Loucy (cell line): Measurements from ENCODE around the gene TBC1D1.

Experiments
- H2AFZ ChIP-seq: fragments of 200-600 bp; sonication (generic); 2 replicates; pipeline ENCODE4 v1.6.0; 2016; ENCODE audit warnings: antibody characterized with exemption, mild to moderate bottlenecking, low read length, moderate library complexity
- H3F3A ChIP-seq: fragments of 200-600 bp; 2 replicates; pipeline ENCODE4 v1.6.0; 2016; ENCODE audit warnings: antibody characterized with exemption, low read depth, mild to moderate bottlenecking
- H3K27me3 ChIP-seq: fragments of 200-600 bp; sonication (generic); 2 replicates; pipeline ENCODE4 v1.6.1; 2014; ENCODE audit warnings: low read length, mild to moderate bottlenecking; ENCODE audit not compliant: insufficient read depth, poor library complexity, severe bottlenecking
- H3K36me3 ChIP-seq: fragments of 200-600 bp; sonication (generic); 2 replicates; pipeline ENCODE4 v1.6.1; 2016; ENCODE audit warnings: low read length; ENCODE audit not compliant: insufficient read depth
- H3K4me1 ChIP-seq: fragments of 200-600 bp; sonication (generic); 2 replicates; pipeline ENCODE4 v1.5.1; 2014; ENCODE audit warnings: low read length, mild to moderate bottlenecking; ENCODE audit not compliant: insufficient read depth, poor library complexity, severe bottlenecking
- H3K4me2 ChIP-seq: fragments of 200-600 bp; sonication (generic); 2 replicates; pipeline ENCODE4 v1.6.0; 2014; ENCODE audit warnings: antibody characterized with exemption, low read length, low read depth, mild to moderate bottlenecking; ENCODE audit not compliant: poor library complexity, severe bottlenecking
- H3K4me3 ChIP-seq: fragments of 200-600 bp; sonication (generic); 2 replicates; pipeline ENCODE4 v1.5.1; 2014; ENCODE audit warnings: low read length, mild to moderate bottlenecking, mixed read lengths; ENCODE audit not compliant: poor library complexity, severe bottlenecking
- H3K79me2 ChIP-seq: fragments of 200-600 bp; sonication (generic); 2 replicates; pipeline ENCODE4 v1.6.1; 2014; ENCODE audit warnings: low read length; ENCODE audit not compliant: insufficient read depth
- H3K9ac ChIP-seq: fragments of 200-600 bp; sonication (generic); 2 replicates; pipeline ENCODE4 v1.6.0; 2014; ENCODE audit warnings: mild to moderate bottlenecking, low read depth, low read length, moderate library complexity; ENCODE audit not compliant: poor library complexity, severe bottlenecking
- H3K9me2 ChIP-seq: fragments of 200-600 bp; sonication (generic); replicated peaks from 2 replicates; pipeline ENCODE4 v1.6.1; 2016; ENCODE audit warnings: low read depth, low read length, mixed read lengths
- H3K9me3 ChIP-seq: fragments of 200-600 bp; sonication (generic); 2 replicates; pipeline ENCODE4 v1.6.1; 2014; ENCODE audit warnings: mild to moderate bottlenecking, antibody characterized with exemption, low read length, low read depth; ENCODE audit not compliant: insufficient read depth
- H4K20me1 ChIP-seq: fragments of 200-600 bp; sonication (generic); 2 replicates; pipeline ENCODE4 v1.6.0; 2014; ENCODE audit warnings: antibody characterized with exemption, low read length, mild to moderate bottlenecking; ENCODE audit not compliant: insufficient read depth, poor library complexity, severe bottlenecking
- CTCF ChIP-seq: fragments of 200-600 bp; sonication (generic); conservative IDR thresholded peaks from 2 replicates; pipeline ENCODE4 v1.5.1; 2014; ENCODE audit warnings: mild to moderate bottlenecking, antibody characterized with exemption, low read length
- EZH2phosphoT487 ChIP-seq: fragments of 200-600 bp; IDR thresholded peaks from 2 replicates; pipeline ENCODE4 v1.6.1; 2018; ENCODE audit warnings: antibody characterized with exemption, mild to moderate bottlenecking, moderate library complexity, borderline replicate concordance

Gene TBC1D1

DNA sequence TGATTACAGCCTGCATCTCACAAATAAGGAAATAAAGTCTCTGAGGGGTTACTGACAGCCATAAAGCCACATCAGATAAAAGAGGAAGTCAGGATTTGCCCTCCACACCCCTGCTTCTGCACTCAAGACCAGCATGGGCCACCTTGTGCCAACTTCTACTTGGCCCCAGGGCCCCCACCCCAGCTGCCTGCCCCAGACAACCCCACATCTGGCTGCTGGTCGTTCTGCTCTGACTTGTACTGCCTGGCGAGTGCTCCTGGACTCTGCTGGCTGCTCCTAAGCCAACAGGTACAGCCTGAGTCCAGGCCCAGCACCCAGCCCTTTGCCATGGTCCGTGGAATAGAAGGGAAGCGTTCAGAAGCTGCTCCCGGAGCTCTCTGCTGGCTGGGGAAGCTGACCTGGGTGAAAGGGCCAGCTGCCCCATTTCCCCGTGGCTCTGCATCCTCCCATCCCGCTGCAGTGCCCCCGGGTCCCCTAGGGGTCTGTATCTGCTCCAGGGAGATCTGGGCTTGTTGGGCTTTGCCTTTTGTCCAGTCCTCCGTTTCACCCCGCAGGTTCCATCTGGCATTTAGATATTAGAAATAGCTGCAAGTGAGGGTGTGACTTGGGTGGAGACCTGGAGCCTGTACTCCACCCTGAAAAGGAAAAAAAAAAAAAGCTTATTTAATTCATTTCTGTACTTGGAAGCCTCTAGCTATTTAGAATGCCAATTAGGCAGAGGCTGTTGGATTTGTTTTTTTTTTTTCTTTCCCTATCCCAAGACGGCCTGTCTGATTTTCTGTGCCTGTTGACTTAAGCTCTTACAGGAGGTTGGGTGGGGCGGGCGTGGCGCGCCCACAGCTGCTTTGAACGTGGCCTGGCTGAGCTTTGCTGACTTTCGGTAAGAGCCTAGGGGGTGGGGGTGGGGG, 264.1 kb downstream of the TBC1D1 start:
- no peaks in the 10 kb centered on the region for H3K36me3 ChIP-seq
- no peaks in the 10 kb centered on the region for H3K9me2 ChIP-seq
- no peak overlapping the region for H3K4me3 ChIP-seq
- peaks cover 5% of the 10 kb centered on the region for H3K4me1 ChIP-seq
- TF ChIP-seq CTCF (no peak), EZH2phosphoT487 (no peak)
- no peaks in the 10 kb centered on the region for H3K79me2 ChIP-seq
- H3K9ac ChIP-seq = no peak overlapping the region
- H4K20me1 ChIP-seq = no peaks in the 10 kb centered on the region
- no peak overlapping the region for H3K4me2 ChIP-seq
- H3K9me3 ChIP-seq = no peaks in the 10 kb centered on the region
- no peak overlapping the region for H2AFZ ChIP-seq
- H3F3A ChIP-seq = no peaks in the 10 kb centered on the region
- H3K27me3 ChIP-seq = no peaks in the 10 kb centered on the region

- Histone ChIP-seq H3K9me2 (no peaks in the 10 kb centered on the region), H4K20me1 (no peaks in the 10 kb centered on the region), H3F3A (no peaks in the 10 kb centered on the region), H3K4me2 (no peak overlapping the region), H3K4me1 (peaks cover 5% of the 10 kb centered on the region), H3K9ac (no peak overlapping the region), H3K27me3 (no peaks in the 10 kb centered on the region), H3K79me2 (no peaks in the 10 kb centered on the region), H3K4me3 (no peak overlapping the region), H3K36me3 (no peaks in the 10 kb centered on the region), H2AFZ (no peak overlapping the region), H3K9me3 (no peaks in the 10 kb centered on the region)
- TF ChIP-seq EZH2phosphoT487 (no peak), CTCF (no peak)
Measured at GRCh38 chr4:38155589-38156294, 264.9 kb downstream of the TBC1D1 start.

GRCh38 chr4:38157592-38157991, 266.7 kb downstream of the TBC1D1 start:
- no peaks in the 10 kb centered on the region for H3K9me2 ChIP-seq
- no peaks in the 10 kb centered on the region for H3K9me3 ChIP-seq
- no peaks in the 10 kb centered on the region for H4K20me1 ChIP-seq
- H3K4me2 ChIP-seq = no peak overlapping the region
- peaks cover 5% of the 10 kb centered on the region for H3K4me1 ChIP-seq
- no peaks in the 10 kb centered on the region for H3K36me3 ChIP-seq
- no peaks in the 10 kb centered on the region for H3K79me2 ChIP-seq
- H3K27me3 ChIP-seq = no peaks in the 10 kb centered on the region
- H3K4me3 ChIP-seq = no peak overlapping the region
- H3F3A ChIP-seq = no peaks in the 10 kb centered on the region
- no peak overlapping the region for H3K9ac ChIP-seq
- no peak for TF ChIP-seq CTCF
- no peak for TF ChIP-seq EZH2phosphoT487
- no peak overlapping the region for H2AFZ ChIP-seq
